RCC 7860 (cell line): ENCODE results near the gene TPRA1.

ENCODE experiments used
- DNase-seq: peaks from one replicate; pipeline ENCODE4 v3.0.0-alpha.2; 2015; ENCODE audit warnings: low spot score
- FAIRE-seq: peaks from 2 replicates; lab custom pipeline; 2012; peaks lifted over from hg19 to GRCh38; lab: Jason Lieb, UNC

The TPRA1 gene

GRCh38 chr3:127590593-127591465 lies at the start of gene TPRA1:
Gene TPRA1, minus strand, starts transcription at chr3:127590733. Its CDS starts 10,587 bp downstream, at chr3:127580146.
- FAIRE-seq: peak; percentile 88

GRCh38 chr3:127640042-127640355 lies 49.5 kb upstream of the TPRA1 start:
- no peak for FAIRE-seq
- DNase-seq: no peak

More at GRCh38 chr3:127590593-127591465, at the start of gene TPRA1:
- peak; percentile 98 for DNase-seq

- FAIRE-seq: no peak
- DNase-seq: no peak
These were observed 48.9 kb upstream of the TPRA1 start for GRCh38 chr3:127639173-127640041.

- FAIRE-seq (no peak), DNase-seq (no peak)
These were observed 47.4 kb upstream of the TPRA1 start for GRCh38 chr3:127637971-127638370.

- peak; percentile 21 for FAIRE-seq
- DNase-seq: peak; percentile 69
These were observed 47.0 kb upstream of the TPRA1 start for GRCh38 chr3:127637546-127637945.

- no peak for DNase-seq
- no peak for FAIRE-seq
These were observed 44.1 kb upstream of the TPRA1 start for GRCh38 chr3:127634653-127635052.

- no peak for DNase-seq
- FAIRE-seq: no peak
These were observed 41.7 kb upstream of the TPRA1 start for GRCh38 chr3:127632035-127632820.

- FAIRE-seq (no peak), DNase-seq (no peak)
These were observed 40.5 kb upstream of the TPRA1 start for GRCh38 chr3:127630811-127631714.

GRCh38 chr3:127629467-127630403 lies 39.2 kb upstream of the TPRA1 start:
- DNase-seq (no peak), FAIRE-seq (no peak)

GRCh38 chr3:127628788-127629466 lies 38.4 kb upstream of the TPRA1 start, which contains the start of gene PODXL2:
Gene PODXL2, plus strand, starts transcription at chr3:127629185. Its CDS starts 35 bp downstream, at chr3:127629220.
- no peak for FAIRE-seq
- DNase-seq: no peak

- FAIRE-seq: no peak
- DNase-seq: no peak
These were observed 37.9 kb upstream of the TPRA1 start for GRCh38 chr3:127628426-127628787.

GRCh38 chr3:127625821-127626220 lies 35.3 kb upstream of the TPRA1 start:
- no peak for FAIRE-seq
- no peak for DNase-seq

- FAIRE-seq (no peak), DNase-seq (no peak)
These were observed 33.5 kb upstream of the TPRA1 start for GRCh38 chr3:127624063-127624462.

GRCh38 chr3:127622772-127623576 lies 32.4 kb upstream of the TPRA1 start:
- FAIRE-seq (no peak), DNase-seq (no peak)

- DNase-seq (no peak), FAIRE-seq (no peak)
These were observed 31.5 kb upstream of the TPRA1 start for GRCh38 chr3:127622031-127622430.

- DNase-seq (no peak), FAIRE-seq (no peak)
These were observed 30.3 kb upstream of the TPRA1 start for GRCh38 chr3:127620637-127621375.

- DNase-seq (no peak), FAIRE-seq (no peak)
These were observed 28.4 kb upstream of the TPRA1 start for GRCh38 chr3:127618891-127619290.
